ENCODE data around the gene MAST3. TPM values are rescaled to one million over a fixed set of nuclear protein-coding genes. Genes with fewer than 3 reads are reported as not detected.

Gene MAST3
- total and polyA plus RNA-seq, 2 of the 13 experiments (the other 11 are each of a cell fraction or from before 2014, with no cell fraction given): 4.1 to 4.6 TPM

GRCh38 chr19:18085702-18086457 is 11.7 kb upstream of the MAST3 start:
- CTCF ChIA-PET (ENCODE audit: low intra/inter-chr PET ratio, low total read pairs): no interaction called here
- 59% methylated on average over 8 of the region's 8 CpGs for WGBS (ENCODE audit: low lambda C conversion rate)

More at GRCh38 chr19:18085702-18086457, 11.7 kb upstream of the MAST3 start:
- no peaks in the 10 kb centered on the region for H3K79me2 ChIP-seq (ENCODE audit: insufficient read depth, low read length)
- no peak overlapping the region for H3K9ac ChIP-seq (ENCODE audit: insufficient read depth, low read depth, low read length)
- H3K4me3 ChIP-seq (replicated peaks in 1 of 3; ENCODE audit: insufficient read depth in 1 of 3, low read depth in 2 of 3, low read length in 3 of 3): no peak overlapping the region
- DNase-seq (ENCODE audit: low spot score) (no peak), FAIRE-seq (no peak), ATAC-seq (no peak)
- intact Hi-C loops (cut with micrococcal nuclease; ENCODE audit: unreplicated experiment) (no loop called here), in situ Hi-C loops (cut with HindIII; ENCODE audit: extremely low pct_ligation_motif_present, low pct_unique_long_range_greater_than_20kb) (no loop called here)
- no peak overlapping the region for H2AFZ ChIP-seq (ENCODE audit: low read length)
- H3K27ac ChIP-seq (ENCODE audit: extremely low read length, insufficient read depth, low read length): no peak overlapping the region
- H3K27me3 ChIP-seq (ENCODE audit: control insufficient read depth in 1 of 2, insufficient read depth in 2 of 2, low read length in 2 of 2): peaks cover under 1% of the 10 kb centered on the region in 2 experiments; a peak in 2 of 5 replicates
- no peak overlapping the region for H3K4me2 ChIP-seq (ENCODE audit: low read depth, low read length)
- no peaks in the 10 kb centered on the region for H3K36me3 ChIP-seq (replicated peaks in 1 of 2; ENCODE audit: control insufficient read depth in 1 of 2, insufficient read depth in 2 of 2, low read length in 2 of 2)
- no peaks in the 10 kb centered on the region for H3K9me3 ChIP-seq (ENCODE audit: low read length)
- no TSS peak for BruUV-seq (replicated peaks)
- TF ChIP-seq GABPA (IDR thresholded peaks at IDR 0.05; ENCODE audit: low read depth, low read length) (no peak), GABPA (CRISPR knock-in tag; IDR thresholded peaks at IDR 0.05; ENCODE audit: low read depth) (no peak), ZNF878 (CRISPR knock-in tag; IDR thresholded peaks at IDR 0.05) (no peak), IKZF5 (CRISPR knock-in tag; IDR thresholded peaks at IDR 0.05) (no peak), ZNF879 (CRISPR knock-in tag; IDR thresholded peaks at IDR 0.05) (no peak), CBFB (CRISPR knock-in tag; IDR thresholded peaks at IDR 0.05) (no peak), CREBL2 (CRISPR knock-in tag; IDR thresholded peaks at IDR 0.05; ENCODE audit: borderline replicate concordance) (no peak), NCOA5 (CRISPR knock-in tag; IDR thresholded peaks at IDR 0.05) (no peak), PAXIP1 (CRISPR knock-in tag; conservative IDR thresholded peaks at IDR 0.05) (no peak), ZNF589 (CRISPR knock-in tag; conservative IDR thresholded peaks at IDR 0.05) (no peak), PITX1 (CRISPR knock-in tag; IDR thresholded peaks at IDR 0.05) (no peak), FOXM1 (CRISPR knock-in tag; IDR thresholded peaks at IDR 0.05) (no peak), ZBTB8A (CRISPR knock-in tag; IDR thresholded peaks at IDR 0.05; ENCODE audit: borderline replicate concordance, low read depth) (no peak), ZNF572 (CRISPR knock-in tag; IDR thresholded peaks at IDR 0.05) (no peak), ZNF547 (CRISPR knock-in tag; IDR thresholded peaks at IDR 0.05) (no peak), BCL3 (CRISPR knock-in tag; IDR thresholded peaks at IDR 0.05) (no peak)
- H3K4me1 ChIP-seq (ENCODE audit: insufficient read depth, low read length): peaks cover 37% of the 10 kb centered on the region
- no peaks in the 10 kb centered on the region for H4K20me1 ChIP-seq (ENCODE audit: insufficient read depth, low read length)
- POLR2A ChIA-PET: no interaction called here

Data from HepG2 (cell line).